Activated gamma-delta T cell treated with Interleukin-2 at 50 U/mL for 16 hours (primary cell): ENCODE measurements around the gene MIB2.
"Not testable (repeated sequence)": the region's sequence is repeated elsewhere in the genome, so short reads cannot be mapped to it uniquely, and the experiment has no call there.

ENCODE experiments used
- DNase-seq: peaks from one replicate; pipeline ENCODE4 v3.0.0-alpha.2; 2020

MIB2 gene

DNA sequence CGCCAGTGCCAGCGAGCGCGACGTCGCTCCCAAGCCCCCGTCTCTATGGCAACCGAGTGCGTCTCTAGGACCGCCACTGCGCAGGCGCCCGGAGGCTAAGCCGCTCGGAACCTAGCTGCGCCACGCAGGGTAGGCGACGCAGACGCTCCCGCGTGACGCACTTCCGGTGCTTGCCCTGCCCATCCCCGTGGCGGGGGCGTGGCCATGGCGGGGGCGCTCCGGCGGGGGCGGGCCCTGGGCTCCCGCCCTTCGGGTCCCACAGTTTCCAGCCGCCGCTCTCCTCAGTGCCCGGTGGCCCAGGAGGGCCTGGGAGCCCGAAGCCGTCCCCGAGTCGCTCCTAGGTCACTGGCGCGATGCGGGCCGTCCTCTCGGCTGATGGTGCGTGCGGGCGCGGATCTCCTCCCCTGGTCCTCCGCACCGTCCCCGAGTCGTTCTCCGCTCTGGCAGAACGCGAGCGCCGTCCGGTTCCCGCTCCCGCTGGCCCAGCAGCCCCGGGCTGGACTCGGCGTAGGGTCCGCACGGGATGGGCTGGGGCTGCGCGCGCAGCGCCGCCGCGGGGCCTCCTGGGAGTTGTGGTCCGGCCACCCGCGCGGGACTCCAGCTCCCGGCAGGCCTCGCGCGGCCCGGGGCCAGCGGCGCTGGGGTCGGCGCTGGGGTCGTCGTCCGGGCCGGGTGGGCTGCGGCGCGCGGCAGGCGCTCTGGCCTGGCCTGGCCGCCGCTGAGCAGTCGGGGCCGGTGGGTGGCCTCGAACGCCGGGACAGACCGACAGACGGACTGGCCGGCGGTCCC, at the start of gene MIB2:
Gene MIB2 (plus strand): TSS at position 245 of the 789 bp plus-strand sequence. CDS start 7,953 bp downstream, outside the sequence.
- peak; percentile 97 for DNase-seq

DNA sequence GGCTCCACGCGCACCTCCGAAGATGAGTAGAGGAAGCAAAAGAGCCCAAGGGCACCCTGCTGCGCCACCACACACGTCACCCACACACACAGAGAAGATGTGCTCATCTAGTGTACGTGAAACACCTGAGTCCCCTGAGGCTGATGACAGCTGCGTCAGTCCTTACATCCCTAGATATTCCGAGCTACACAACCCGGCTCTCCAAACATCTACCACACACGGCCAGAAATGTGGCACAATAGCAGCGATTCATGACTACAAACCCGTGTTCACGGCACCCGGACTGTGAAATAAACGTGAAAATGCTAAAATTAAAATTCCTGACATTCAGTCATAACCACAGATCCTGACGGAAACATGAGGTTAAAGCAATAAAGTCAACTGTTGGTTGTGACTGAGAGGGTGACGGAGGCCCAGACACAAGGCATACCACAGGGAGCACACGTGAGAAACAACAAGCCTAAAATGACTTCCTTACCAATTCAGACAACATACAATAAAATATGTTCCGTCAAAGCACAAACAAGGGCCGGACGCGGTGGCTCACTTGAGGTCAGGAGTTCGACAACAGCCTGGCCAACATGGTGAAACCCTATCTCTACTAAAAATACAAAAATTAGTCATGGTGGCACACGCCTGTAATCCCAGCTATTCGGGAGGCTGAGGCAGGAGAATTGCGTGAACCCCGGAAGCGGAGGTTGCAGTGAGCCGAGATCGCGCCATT, 48.0 kb upstream of the MIB2 start:
- DNase-seq, result no peak

DNA sequence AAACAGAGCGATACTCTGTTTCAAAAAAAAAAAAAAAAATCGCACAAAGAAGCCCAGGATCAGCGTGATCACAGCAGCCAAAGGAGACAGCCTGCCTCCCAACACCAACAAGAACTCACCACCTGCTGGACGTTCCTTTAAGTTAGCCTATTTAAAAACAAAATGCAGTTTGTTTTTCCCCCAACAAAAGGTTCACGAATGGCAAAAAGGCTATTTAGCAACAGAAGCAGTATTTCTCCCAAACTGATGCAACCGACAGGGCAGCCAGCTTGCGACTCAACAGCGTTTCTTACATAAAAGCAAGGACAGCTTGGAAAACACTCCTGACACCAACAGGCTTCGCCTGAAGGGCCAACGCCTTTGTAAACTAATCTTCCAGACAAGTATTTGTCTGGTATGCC, 47.4 kb upstream of the MIB2 start:
- DNase-seq, result no peak

DNA sequence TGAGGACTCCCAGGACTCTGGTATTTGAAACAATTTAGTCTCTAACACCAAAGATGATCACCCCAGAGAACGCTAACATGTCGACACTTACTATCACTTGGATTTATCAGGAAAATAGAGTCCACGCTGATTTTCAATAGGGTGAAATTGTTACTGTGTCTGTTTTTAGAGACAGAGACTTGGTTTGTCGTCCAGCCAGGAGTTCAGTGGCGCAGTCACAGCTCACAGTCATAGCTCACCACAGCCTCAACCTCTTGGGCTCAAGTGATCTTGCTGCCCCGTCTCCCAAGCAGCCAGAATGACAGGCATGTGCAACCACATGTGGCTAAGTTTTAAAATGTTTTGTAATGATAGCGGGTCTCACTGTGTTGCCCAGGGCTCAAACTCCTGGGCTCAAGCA, 46.0 kb upstream of the MIB2 start:
- no peak for DNase-seq

DNA sequence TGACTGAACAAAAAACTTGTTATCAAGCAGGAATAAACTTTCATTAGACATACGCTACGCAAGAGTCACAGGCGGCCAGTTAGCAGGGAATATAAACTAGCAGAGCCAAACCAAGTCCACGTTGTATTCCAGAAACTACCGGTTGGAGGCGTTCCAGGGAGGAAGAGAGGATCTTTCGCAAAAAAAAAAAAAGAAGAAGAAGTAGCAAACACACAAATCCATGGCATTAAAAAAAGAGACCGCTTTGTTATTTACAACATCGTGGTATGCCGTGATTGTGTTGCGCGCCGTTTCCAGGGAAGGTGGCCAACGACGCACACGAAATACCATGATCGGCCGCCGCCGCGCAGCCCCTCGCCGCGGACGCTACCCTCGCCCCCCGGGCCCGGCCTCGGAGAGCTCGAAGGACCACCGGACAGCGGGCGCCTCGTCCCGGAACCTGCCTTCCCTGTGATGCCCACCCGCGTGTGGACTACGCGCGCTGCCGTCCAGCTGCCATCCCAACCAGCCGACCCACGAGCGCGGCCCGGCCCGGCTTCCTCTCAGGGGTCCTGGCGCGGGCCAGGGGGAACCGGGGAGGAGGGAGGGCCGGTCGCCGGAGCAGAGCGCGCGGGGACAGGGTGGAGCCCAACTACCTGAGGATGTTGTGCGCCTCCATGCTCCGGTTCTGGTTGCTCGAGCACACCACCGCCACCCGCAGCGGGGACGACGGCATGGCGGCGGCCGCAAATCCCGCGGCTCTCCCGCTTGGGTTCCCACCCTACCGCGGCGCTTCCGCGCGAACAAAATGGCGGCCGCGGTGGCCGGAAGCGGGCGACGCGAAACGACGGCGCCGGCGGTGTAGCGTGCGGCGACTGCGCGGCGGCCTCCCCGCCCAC, 41.2 kb upstream of the MIB2 start:
- DNase-seq, result peak; percentile 60

DNA sequence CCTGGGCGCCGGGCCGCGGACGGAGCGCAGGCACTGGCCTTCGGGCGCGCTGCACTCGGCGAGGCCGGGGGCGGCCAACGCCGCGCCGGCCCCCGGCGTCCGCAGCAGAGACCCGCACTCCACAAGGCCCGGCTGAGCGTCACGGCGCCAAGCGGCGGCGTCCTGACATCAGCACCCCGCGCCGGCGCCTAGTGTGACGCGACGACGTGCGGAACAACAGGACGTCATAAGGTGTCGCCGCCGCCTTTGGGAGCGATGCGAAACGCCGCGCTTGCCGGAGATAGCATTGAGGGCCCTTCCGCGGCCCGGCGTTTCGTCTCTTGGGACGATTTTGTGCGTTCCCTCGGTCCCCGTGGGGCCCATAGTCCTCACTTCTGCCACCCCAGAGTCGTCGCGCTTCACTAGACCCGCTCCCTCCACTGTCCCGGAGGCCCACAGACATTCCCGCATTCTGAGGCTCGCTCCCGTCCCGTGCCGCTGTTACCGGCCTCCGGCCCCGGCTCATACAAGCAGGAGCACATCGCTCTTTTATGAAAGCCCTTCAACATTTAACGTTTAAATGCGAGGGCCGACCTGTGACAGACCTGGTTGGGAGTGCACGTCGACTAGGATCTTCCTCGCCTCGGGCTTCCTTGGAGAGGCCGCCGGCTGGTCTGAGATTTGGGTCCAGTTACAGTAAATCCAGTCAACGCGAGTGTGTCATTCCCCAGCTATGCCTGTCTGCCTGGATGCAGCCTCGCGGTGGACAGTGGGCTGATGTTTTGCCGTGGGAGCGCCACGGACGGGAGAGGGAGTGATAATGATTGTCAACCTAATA, 40.4 kb upstream of the MIB2 start, which contains the start of gene SSU72:
Gene SSU72 (minus strand): TSS at position 143 of the 817 bp plus-strand sequence. CDS start 306 bp downstream, outside the sequence.
- DNase-seq, result peak; percentile 91

DNA sequence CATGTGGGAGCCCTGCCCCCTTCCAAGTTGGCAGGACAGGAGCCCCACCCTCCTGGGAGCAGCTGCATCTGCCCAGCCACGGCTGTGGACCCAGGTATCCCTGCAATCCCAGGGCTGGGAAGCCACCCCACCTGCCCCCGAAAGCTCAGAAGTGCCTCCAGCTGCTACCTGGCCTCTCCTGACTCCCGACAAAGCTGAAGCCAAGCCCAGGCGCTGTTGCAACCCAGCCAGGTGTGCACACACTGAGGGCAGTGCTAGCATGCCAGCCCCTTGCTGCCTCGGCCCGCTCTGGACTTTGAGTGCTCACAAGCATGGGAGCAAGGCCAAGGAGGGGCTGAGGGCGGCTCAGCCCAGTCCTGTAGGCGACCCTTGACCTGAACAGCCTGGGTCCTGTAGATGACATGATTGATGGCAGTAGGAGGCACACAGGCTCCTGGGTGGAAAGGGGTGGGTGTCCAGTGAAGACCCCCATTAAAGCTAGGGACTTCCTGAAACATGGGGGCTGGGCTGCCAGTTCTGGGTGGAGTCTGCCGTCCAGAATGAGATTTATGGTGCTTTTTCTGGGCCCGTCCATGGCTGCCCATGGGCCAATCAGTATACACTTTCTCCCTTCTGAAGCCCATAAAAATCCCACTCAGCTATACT, 37.8 kb upstream of the MIB2 start:
- DNase-seq, result no peak

DNA sequence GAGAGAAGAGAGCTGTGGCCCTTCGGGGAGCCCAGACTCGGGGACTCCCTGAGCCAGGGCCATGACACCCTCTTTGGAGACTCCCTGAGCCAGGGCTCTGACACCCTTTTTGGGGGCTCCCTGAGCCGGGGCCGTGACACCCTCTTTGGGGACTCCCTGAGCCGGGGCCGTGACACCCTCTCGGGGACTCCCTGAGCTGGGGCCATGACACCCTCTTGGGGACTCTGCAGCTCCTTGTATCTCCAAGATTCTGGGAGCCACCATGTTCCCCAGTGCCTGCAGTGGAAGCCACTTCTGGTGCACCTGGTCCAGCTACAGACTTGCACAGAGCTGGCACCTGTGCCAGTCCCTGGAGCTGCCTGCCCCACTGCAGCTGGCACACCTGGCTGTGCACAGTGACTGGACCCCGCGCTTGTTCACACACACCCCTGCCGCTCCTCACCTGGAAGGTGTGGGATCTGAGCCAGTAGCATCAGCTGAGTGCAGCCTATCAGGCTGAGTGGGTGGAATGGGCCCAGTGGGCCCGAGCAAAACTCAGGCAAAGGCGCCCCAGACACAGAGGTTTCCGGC, 36.8 kb upstream of the MIB2 start:
- DNase-seq, result no peak

DNA sequence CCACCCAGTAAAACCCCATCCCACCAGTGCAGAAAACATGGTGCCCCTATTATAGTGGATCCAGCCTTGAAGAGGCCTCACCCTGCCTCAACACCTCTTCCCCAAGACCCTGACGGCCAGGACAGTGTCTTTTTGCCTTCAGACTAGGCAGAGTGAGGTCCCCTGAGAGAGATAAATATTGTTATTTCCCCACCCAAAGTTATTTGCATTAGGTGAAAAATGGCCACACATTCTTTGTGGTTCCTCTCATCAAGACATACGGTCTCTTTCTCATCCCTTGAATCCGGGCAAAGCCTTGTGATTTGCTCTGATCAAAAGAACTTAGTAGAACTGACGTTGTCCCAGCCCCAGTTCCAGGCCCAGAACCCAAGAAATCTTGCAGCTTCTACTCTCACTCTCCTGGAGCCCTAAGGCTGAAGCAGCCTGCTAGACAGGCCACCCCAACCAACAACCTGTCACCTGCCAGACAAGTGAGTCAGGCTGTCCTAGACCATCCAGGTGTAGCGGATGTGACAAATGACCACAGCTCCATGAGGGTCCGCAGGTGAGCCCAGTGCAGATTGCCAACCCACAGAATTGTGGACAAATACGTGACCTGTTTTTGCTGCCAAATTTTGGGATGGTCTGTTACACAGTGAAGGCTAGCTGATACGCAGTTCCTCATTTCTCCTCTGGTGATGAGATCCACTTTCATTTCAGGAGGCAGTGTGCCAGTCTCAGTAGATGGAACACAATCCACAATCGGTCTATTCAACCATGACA, 32.5 kb upstream of the MIB2 start:
- DNase-seq, result no peak

DNA sequence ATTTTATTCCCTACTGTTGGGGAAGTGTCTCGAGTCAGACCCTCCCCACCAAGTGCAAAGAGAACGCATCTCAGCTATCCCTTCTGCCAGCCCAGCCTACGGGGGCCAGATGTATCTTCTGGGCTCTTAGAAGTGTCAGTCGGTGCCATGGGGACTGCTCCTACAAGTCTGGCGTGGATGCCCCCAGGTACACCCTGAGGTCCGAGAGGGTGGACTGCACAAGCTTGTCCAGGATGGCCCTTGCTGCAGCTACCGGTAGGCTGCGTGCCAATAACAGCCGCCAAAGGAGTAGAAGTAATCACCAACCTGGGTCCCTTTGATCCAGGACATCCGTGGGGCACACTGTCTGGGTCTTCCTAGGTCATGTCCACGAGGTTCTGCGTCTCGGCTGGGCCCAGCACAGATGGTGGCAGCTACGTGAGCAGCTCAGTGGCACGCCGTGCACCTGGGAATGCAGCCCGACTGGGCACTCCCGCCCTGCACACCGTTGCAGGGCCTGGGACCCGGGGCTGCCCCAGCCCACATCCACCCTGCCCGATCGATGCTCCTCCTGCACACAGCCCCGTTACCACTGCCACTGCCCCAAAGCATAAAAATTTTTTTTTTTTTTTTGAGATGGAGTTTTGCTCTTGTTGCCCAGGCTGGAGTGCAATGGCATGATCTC, 31.8 kb upstream of the MIB2 start:
- no peak for DNase-seq

DNA sequence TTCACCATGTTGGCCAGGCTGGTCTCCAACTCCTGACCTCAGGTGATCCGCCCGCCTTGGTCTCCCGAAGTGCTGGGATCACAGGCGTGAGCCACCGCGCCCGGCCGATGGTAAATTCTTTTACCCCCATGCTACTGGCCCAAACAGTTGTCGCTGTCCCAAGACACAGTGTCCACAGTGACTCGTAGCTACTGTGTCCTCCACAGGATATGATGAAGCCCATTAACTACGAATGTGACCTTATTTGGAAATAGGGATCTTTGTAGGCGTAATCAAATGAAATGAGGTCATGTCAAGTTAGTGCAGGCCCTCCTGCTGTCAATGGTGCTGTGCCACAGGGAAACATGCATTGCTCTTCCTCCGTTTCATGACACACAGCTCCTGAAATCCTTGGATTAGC, 23.8 kb upstream of the MIB2 start:
- no peak for DNase-seq

DNA sequence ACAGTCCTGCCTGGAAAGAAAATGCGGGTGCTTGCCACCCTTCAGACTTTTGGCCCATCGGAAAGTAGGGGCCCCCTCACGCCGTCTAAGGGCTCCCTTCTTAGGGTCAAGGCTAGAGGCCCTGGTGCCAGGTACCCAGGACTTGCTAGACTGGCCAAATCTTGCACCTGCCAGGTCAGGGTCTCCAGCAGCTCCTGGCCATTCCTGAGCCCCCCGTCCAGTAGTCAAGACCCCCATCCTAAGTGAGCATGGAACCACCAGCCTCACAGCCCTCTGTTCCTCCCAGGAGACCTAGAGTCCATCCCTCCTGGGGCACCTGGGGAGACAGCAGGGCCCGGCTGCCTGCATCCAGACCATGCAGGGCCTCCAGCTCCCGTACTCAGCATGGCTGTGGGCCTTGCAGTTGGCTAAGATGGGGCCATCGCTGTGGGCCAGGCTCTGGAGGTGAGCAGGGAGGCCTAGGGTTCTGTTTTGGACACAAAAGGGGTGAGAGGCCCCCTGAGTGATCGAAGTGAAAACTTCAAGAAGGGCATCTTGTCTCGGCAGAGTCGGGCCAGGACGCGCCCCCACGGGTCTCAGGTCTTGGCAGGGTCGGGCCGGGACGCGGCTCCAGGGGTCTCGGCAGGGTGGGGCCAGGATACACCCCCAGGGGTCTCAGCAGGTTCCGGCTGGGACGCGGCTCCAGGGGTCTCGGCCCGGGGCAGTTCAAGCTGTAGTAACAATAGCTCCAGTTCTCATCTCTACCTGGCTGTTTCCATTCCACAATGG, 21.3 kb upstream of the MIB2 start:
- no peak for DNase-seq

DNA sequence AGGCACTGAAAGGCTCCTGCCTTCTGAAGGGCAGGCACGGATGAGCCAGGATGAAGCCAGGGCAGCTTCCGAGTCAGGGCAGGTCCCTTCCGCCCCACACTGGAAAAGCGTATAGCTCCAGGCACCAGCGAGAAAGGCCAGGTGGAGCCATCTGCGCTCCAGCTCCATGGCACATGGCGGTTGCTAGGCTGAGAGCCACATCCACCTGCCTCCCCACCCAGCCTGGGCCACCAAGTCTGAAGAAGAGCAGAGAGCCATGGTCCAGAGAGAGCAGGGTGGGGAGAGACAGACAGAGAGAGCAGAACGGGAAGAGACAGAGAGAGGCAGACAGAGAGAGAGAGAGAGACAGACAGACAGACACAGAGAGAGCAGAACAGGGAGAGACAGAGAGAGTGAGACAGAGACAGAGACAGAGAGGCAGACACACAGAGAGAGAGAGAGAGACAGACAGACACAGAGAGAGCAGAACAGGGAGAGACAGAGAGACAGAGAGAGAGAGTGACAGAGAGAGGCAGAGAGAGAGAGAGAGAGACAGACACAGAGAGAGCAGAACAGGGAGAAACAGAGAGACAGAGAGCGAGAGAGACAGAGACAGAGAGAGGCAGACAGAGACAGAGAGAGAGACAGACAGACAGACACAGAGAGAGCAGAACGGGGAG, 20.6 kb upstream of the MIB2 start:
- no peak for DNase-seq

DNA sequence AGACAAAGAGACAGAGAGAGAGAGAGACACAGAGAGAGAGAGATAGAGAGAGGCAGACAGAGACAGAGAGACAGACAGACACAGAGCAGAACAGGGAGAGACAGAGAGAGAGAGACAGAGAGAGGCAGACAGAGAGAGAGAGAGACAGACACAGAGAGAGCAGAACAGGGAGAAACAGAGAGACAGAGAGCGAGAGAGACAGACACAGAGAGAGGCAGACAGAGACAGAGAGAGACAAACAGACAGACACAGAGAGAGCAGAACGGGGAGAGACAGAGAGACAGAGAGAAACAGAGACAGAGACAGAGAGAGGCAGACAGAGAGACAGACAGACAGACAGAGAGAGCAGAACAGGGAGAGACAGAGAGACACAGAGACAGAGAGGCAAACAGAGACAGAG, 20.0 kb upstream of the MIB2 start:
- DNase-seq, result not testable (repeated sequence)

DNA sequence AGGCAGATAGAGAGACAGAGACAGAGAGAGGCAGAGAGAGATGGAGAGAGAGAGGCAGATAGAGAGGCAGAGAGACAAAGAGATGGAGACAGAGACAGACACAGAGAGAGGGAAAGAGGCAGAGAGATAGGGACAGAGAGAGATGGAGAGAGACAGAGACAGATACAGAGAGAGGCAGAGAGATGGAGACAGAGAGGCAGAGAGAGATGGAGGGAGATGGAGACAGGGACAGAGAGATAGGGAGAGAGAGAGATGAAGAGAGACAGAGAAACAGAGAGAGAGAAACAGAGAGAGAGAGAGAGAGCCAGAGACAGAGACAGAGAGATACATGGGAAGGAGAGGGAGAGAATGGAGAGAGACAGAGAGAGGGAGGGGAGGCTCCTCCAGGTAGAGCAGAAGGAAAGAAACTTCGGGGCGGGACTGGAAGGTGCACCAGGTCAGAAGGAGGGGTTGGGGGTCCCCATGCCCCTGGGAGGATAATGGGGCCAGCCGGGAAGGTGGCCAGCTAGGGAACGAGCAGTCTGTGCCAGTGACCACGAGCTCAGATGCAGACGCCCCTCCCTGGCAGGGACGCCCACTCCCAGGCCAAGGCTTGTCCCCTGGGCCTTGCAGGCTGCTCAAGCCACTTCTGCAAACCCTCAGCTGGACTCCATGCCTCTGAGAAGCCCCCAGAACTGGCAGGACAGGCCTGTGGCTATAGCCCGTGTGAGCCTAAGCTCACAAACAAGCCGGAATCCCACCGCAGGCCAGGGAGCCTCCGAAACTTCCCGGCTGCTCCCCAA, 18.6 kb upstream of the MIB2 start:
- no peak for DNase-seq

DNA sequence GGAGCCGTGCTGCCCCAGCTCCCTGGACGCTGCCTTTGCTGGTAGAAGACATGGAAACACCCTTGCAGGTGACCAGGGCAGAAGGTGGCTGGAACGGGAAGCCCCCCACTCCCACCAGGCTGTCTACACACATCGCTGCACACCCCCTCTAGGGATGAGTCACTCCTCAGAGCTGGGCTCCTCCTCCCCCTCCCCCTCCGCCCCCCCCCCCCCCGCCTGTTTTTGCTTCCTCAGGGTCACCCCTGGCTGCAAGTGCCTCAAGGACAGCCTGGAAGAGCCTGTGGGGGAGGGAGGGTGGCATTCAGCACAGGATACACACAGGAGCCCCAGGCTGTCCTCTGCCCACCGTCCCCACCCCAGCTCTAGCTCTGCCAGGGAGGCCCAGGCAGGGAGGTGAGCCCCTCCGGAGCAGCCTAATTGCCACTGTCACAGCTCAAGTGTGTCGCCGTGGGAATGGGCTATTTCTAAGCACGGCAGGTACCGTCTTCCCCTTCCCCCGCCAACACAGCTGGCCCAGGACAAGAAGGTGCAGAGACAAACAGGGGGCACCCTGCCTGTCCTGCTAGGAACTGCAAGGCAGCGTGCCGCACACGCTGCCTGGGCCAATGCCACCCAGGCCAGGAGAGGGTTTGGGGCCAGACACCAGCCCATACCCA, 17.9 kb upstream of the MIB2 start:
- DNase-seq, result no peak

DNA sequence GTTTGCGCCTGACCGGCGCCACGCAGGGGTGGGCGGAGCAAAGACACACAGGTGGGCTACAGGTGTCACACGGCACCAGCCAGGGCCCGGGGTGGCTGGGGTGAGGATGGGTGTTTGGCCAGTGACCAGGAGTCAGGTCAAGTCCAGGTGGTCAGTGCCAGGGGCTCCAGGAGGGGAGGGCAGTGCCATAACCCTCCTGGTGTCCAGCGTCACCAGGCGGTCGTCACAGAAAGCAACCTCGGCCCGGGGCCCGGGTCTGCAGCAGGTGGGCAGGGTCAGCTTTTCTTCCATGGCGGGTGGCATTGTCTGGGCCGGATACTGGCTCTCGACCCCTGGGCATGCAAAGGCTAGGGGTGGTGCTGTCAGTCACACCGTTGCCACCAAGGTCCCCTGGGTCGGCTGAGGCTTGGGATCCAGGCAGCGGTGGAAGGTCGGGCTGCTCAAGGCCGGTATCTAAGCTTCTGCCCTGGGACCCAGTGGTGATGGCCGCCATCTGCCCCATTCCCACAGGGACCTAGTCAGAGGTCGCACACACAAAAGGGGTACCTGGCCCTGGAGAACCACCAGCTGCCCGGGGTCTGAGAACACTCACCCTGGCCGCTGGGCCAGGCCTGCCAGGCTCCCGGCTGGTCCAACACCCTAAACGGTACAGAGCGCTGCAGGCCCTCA, 17.1 kb upstream of the MIB2 start:
- no peak for DNase-seq
